Smooth muscle cell (in vitro differentiated cells): Measurements from ENCODE around the gene CFAP157. TPM values are rescaled to one million over a fixed set of nuclear protein-coding genes. Genes with fewer than 3 reads are reported as not detected.

ENCODE experiments used
- DNase-seq: peaks from one replicate; lab custom pipeline; 2025; ENCODE audit not compliant: unreplicated experiment; lab: John Stamatoyannopoulos, UW
- H2AFZ ChIP-seq: fragments of 200-600 bp; sonication (generic); 2 replicates; pipeline ENCODE4 v1.6.0; 2016; ENCODE audit warnings: antibody characterized with exemption, low read depth, mild to moderate bottlenecking
- H3F3A ChIP-seq: fragments of 200-600 bp; sonication (generic); 2 replicates; pipeline ENCODE4 v1.6.0; 2017; ENCODE audit warnings: antibody characterized with exemption, low read depth
- H3K27ac ChIP-seq: fragments of 200-600 bp; sonication (generic); 2 replicates; pipeline ENCODE4 v1.5.1; 2016; ENCODE audit warnings: low read depth, mild to moderate bottlenecking
- H3K27me3 ChIP-seq: fragments of 200-600 bp; sonication (generic); 2 replicates; pipeline ENCODE4 v1.6.1; 2016; ENCODE audit warnings: low read depth, mild to moderate bottlenecking
- H3K36me3 ChIP-seq: fragments of 200-600 bp; sonication (generic); 2 replicates; pipeline ENCODE4 v1.5.1; 2016; ENCODE audit warnings: low read depth
- H3K4me1 ChIP-seq: fragments of 200-600 bp; sonication (generic); 2 replicates; pipeline ENCODE4 v1.5.1; 2016; ENCODE audit warnings: low read depth
- H3K4me2 ChIP-seq: fragments of 200-600 bp; sonication (generic); 2 replicates; pipeline ENCODE4 v1.6.0; 2016; ENCODE audit warnings: mild to moderate bottlenecking
- H3K4me3 ChIP-seq: fragments of 200-600 bp; sonication (generic); 2 replicates; pipeline ENCODE4 v1.5.1; 2016; ENCODE audit warnings: mild to moderate bottlenecking
- H3K79me2 ChIP-seq: fragments of 200-600 bp; sonication (generic); 2 replicates; pipeline ENCODE4 v1.6.0; 2016; ENCODE audit warnings: low read depth, mild to moderate bottlenecking
- H3K9ac ChIP-seq: fragments of 200-600 bp; sonication (generic); 2 replicates; pipeline ENCODE4 v1.6.0; 2016; ENCODE audit warnings: low read depth
- H3K9me3 ChIP-seq: fragments of 200-600 bp; sonication (generic); replicated peaks from 2 replicates; pipeline ENCODE4 v1.5.1; 2016; ENCODE audit warnings: low read depth
- H4K20me1 ChIP-seq: fragments of 200-600 bp; sonication (generic); 2 replicates; pipeline ENCODE4 v1.6.0; 2016; ENCODE audit warnings: low read depth
- WGBS: methylation state at CpG from one replicate; pipeline ENCODE4 v1.1.7; 2016; ENCODE audit warnings: low lambda C conversion rate; 5-methylcytosine and 5-hydroxymethylcytosine counted together
- polyA plus RNA-seq: library from polyadenylated mRNA; unstranded; fragments of >200 nt; fragmentation: Nextera tagmentation; extraction: Ambion mirVana; gene quantifications from 2 replicates; pipeline ENCODE4 v1.2.1, GENCODE V29; 2016
- total RNA-seq: library from RNA; depleted of rRNA; stranded (reverse); fragments of >200 nt; gene quantifications from 2 replicates; pipeline ENCODE4 v1.2.3, GENCODE V29; 2014
- TF ChIP-seq, protein P1 (sequence below): fragments of 200-600 bp; sonication (generic); IDR thresholded peaks from 2 replicates; pipeline ENCODE4 v1.5.1; 2017; ENCODE audit warnings: borderline replicate concordance, mild to moderate bottlenecking, antibody characterized with exemption; ENCODE audit not compliant: insufficient read depth, poor library complexity, severe bottlenecking

Gene CFAP157
- total and polyA plus RNA-seq, 2 experiments from 2014 or later: 0.33 TPM; not detected in 1

DNA sequence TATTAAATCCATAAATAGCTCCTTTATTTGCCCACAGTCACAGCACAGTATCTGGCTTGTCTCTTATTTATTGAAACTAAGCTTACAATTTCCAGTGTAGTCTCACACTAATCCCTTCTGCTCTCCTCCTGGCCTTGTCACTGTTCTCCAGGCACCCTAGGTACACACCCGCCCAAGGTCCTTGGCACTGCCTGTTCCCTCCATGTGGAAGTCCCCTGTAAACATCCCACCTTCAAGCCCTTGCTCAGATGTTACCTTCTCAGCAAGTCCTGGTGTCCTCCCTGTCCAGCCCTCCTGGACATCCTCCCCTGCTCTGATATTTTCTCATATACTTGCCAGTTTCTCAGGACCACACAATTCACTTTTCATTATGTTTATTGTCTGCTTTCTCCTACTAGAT, 44.2 kb upstream of the CFAP157 start:
- Histone ChIP-seq H3K4me1 (no peaks in the 10 kb centered on the region), H3K36me3 (no peaks in the 10 kb centered on the region), H2AFZ (no peak overlapping the region), H3K9me3 (no peaks in the 10 kb centered on the region), H3K4me3 (no peak overlapping the region), H4K20me1 (no peaks in the 10 kb centered on the region), H3K9ac (no peak overlapping the region), H3F3A (no peaks in the 10 kb centered on the region), H3K27ac (no peak overlapping the region), H3K4me2 (no peak overlapping the region), H3K79me2 (no peaks in the 10 kb centered on the region), H3K27me3 (no peaks in the 10 kb centered on the region)
- 90% methylated on average over 1 of the region's 1 CpG for WGBS
- no peak for DNase-seq
- TF ChIP-seq, protein P1, sequence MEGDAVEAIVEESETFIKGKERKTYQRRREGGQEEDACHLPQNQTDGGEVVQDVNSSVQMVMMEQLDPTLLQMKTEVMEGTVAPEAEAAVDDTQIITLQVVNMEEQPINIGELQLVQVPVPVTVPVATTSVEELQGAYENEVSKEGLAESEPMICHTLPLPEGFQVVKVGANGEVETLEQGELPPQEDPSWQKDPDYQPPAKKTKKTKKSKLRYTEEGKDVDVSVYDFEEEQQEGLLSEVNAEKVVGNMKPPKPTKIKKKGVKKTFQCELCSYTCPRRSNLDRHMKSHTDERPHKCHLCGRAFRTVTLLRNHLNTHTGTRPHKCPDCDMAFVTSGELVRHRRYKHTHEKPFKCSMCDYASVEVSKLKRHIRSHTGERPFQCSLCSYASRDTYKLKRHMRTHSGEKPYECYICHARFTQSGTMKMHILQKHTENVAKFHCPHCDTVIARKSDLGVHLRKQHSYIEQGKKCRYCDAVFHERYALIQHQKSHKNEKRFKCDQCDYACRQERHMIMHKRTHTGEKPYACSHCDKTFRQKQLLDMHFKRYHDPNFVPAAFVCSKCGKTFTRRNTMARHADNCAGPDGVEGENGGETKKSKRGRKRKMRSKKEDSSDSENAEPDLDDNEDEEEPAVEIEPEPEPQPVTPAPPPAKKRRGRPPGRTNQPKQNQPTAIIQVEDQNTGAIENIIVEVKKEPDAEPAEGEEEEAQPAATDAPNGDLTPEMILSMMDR: no peak

DNA sequence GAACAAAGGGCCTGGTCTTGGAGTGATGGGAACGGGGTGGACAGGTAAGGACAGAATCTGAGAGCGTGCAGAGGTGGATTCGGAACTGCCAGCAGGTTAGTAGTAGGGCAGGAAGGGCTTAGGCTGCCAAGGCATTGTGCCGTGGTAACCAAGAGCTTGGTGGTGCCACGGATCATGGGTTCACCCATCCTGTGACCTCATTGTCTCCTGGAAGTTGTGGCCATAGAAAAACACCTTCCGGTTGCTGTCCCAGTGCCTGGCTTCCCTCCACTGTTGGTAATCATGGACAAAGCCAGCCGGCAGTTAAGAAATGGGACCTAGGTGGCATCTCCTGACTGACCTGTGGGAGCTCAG, 42.5 kb upstream of the CFAP157 start:
- Histone ChIP-seq H3K9ac (no peak overlapping the region), H3K36me3 (no peaks in the 10 kb centered on the region), H3K4me1 (no peaks in the 10 kb centered on the region), H3K4me2 (no peak overlapping the region), H3K79me2 (no peaks in the 10 kb centered on the region), H2AFZ (no peak overlapping the region), H3K27me3 (no peaks in the 10 kb centered on the region), H3K4me3 (no peak overlapping the region), H4K20me1 (no peaks in the 10 kb centered on the region), H3K9me3 (no peaks in the 10 kb centered on the region), H3F3A (no peaks in the 10 kb centered on the region), H3K27ac (no peak overlapping the region)
- WGBS: 93% methylated on average over 7 of the region's 7 CpGs
- TF ChIP-seq, protein P1: no peak
- DNase-seq: no peak

DNA sequence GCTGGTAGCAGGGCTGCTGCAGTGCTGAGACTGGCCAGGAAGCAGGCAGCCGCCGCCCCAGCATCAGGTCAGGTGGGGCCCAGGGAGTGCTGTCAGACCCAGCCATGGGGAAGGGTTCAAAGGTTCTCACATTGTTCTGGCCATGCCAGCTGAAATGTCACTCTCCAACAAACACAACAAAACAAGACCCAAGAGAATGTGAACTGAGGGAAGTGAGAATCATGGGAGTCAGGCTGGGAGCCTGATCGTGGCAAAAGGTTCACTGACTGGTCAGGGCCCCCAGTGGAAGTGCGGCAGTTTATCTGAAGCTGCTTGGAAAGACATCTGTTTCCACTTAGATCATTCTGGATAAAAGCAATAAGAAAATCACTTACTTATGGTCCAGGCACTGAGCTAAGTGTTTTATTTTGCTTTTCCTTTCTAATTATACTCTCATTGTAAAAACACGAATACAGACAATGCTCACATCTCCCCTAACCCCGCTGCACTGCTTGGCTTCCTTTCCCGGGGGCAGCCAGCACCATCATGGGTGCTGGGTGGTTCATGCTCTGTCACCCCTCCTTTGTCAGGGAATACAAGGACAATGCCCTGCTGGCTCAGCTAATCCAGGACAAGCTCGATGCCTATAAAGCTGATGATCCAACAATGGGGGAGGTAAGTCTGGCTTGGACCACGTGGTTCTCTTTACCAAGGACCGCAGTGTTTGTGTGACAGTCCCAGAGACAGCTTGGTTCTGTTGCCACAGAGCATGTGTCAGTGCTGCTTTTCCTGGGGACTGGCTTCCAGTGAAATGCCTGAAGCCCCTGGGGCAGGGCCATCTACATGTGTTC, 41.9 kb upstream of the CFAP157 start:
- Histone ChIP-seq H3K9me3 (no peaks in the 10 kb centered on the region), H3K4me2 (no peak overlapping the region), H3K4me3 (no peak overlapping the region), H3K36me3 (no peaks in the 10 kb centered on the region), H3K79me2 (no peaks in the 10 kb centered on the region), H2AFZ (no peak overlapping the region), H3K27ac (no peak overlapping the region), H4K20me1 (no peaks in the 10 kb centered on the region), H3K9ac (no peak overlapping the region), H3K4me1 (no peaks in the 10 kb centered on the region), H3F3A (no peaks in the 10 kb centered on the region), H3K27me3 (no peaks in the 10 kb centered on the region)
- DNase-seq: no peak
- TF ChIP-seq, protein P1: no peak
- 73% methylated on average over 10 of the region's 10 CpGs for WGBS
